ENCODE data around the gene MXRA8.

- no peak for TF ChIP-seq CTCF (conservative IDR thresholded peaks at IDR 0.05; ENCODE audit: low read depth, low read length)
- no peak for TF ChIP-seq EZH2 (IDR thresholded peaks at IDR 0.05; ENCODE audit: low read length, unreplicated experiment)
- no peak for TF ChIP-seq EZH2phosphoT487 (IDR thresholded peaks at IDR 0.05; ENCODE audit: borderline replicate concordance, low read length)
Measured at GRCh38 chr1:1336446-1336845, 21.9 kb downstream of the MXRA8 start.

Data from PC-3 (cell line).